A549 (cell line): Measurements from ENCODE around the gene VTA1. TPM values are rescaled to one million over a fixed set of nuclear protein-coding genes. Genes with fewer than 3 reads are reported as not detected.

Experiments used
- ATAC-seq, 2 experiments: fragments of 200-7000 bp in 1 of 2; fragments of >200 bp in 1 of 2; cut with Nextera tagmentation in 1 of 2; cut with Tn5 transposase in 1 of 2; 3 replicates each; pipeline versions ENCODE4 v1.8.0 to v1.9.1; 2018 to 2020; ENCODE audit warnings: mild to moderate bottlenecking in 1 of 2, moderate library complexity in 1 of 2
- CTCF ChIA-PET: fragments of 300-600 bp; sonication (Branson Sonifier 250); formaldehyde crosslinking; extraction: SDS; loops from one replicate; lab custom pipeline; 2021; ENCODE audit warnings: antibody characterized with exemption, inconsistent platforms; lab: Yijun Ruan, JAX
- POLR2A ChIA-PET: fragments of 350-600 bp; formaldehyde crosslinking; extraction: SDS; loops from one replicate; lab custom pipeline; 2021; ENCODE audit warnings: antibody characterized with exemption, inconsistent platforms; lab: Yijun Ruan, JAX
- DNase-seq, 2 experiments: peaks; one replicate each; pipeline versions ENCODE4 v3.0.0 to v3.0.0-alpha.2; 2011 to 2016; ENCODE audit warnings: low read depth in 1 of 2, low spot score in 1 of 2
- FAIRE-seq: peaks from 2 replicates; lab custom pipeline; 2011; peaks lifted over from hg19 to GRCh38; lab: Jason Lieb, UNC
- H3K27ac ChIP-seq, 2 experiments: fragments of >200 bp; sonication (Bioruptor Twin); formaldehyde crosslinking; 3 replicates each; pipeline ENCODE4 v1.5.1; 2016 to 2017
- H3K4me1 ChIP-seq: fragments of >200 bp; sonication (Bioruptor Twin); formaldehyde crosslinking; 3 replicates; pipeline ENCODE4 v1.6.1; 2016
- H3K4me2 ChIP-seq: fragments of >200 bp; sonication (Bioruptor Twin); formaldehyde crosslinking; 3 replicates; pipeline ENCODE4 v1.6.1; 2016
- H3K4me3 ChIP-seq: fragments of >200 bp; sonication (Bioruptor Twin); formaldehyde crosslinking; 3 replicates; pipeline ENCODE4 v1.5.1; 2016
- H3K9me3 ChIP-seq: fragments of >200 bp; sonication (Bioruptor Twin); formaldehyde crosslinking; 3 replicates; pipeline ENCODE4 v1.6.1; 2016
- CEBPB ChIP-seq, 2 experiments: fragments of >200 bp in 1 of 2; sonication (Bioruptor Twin) in 1 of 2; formaldehyde crosslinking in 1 of 2; IDR thresholded peaks; 2 replicates each; pipeline ENCODE4 v1.6.1; 2012 to 2016
- CHD2 ChIP-seq: fragments of 150-350 bp; IDR thresholded peaks from 2 replicates; pipeline ENCODE4 v1.6.1; 2014; ENCODE audit warnings: low read length; ENCODE audit not compliant: partially characterized antibody
- EHF ChIP-seq: fragments of 250-450 bp; sonication (Bioruptor Pico); IDR thresholded peaks from 2 replicates; pipeline ENCODE4 v1.5.0; 2020; ENCODE audit warnings: mild to moderate bottlenecking
- EP300 ChIP-seq, 2 experiments: fragments of >200 bp; sonication (Bioruptor Twin); formaldehyde crosslinking; IDR thresholded peaks; 2 replicates in 1 of 2; 3 replicates in 1 of 2; pipeline ENCODE4 v1.6.1; 2016 to 2017
- ESRRA ChIP-seq: fragments of 150-350 bp; IDR thresholded peaks from 2 replicates; pipeline ENCODE4 v1.6.1; 2014; ENCODE audit warnings: mild to moderate bottlenecking, low read length, borderline replicate concordance
- FOSB ChIP-seq: fragments of 250-450 bp; sonication (Bioruptor Pico); IDR thresholded peaks from 2 replicates; pipeline ENCODE4 v1.5.0; 2020; ENCODE audit warnings: mild to moderate bottlenecking, moderate library complexity
- FOXS1 ChIP-seq: fragments of 250-450 bp; sonication (Bioruptor Pico); IDR thresholded peaks from 2 replicates; pipeline ENCODE4 v1.5.0; 2020; ENCODE audit warnings: mild to moderate bottlenecking, moderate library complexity
- HDAC2 ChIP-seq: fragments of 200-600 bp; sonication (generic); IDR thresholded peaks from 2 replicates; pipeline ENCODE4 v1.6.1; 2016
- HOXA7 ChIP-seq: fragments of 250-450 bp; sonication (Bioruptor Pico); IDR thresholded peaks from 2 replicates; pipeline ENCODE4 v1.5.0; 2020; ENCODE audit warnings: mild to moderate bottlenecking, moderate library complexity
- JUN ChIP-seq, 2 experiments: fragments of >200 bp; sonication (Bioruptor Twin); formaldehyde crosslinking; IDR thresholded peaks; 2 replicates in 1 of 2; 3 replicates in 1 of 2; pipeline ENCODE4 v1.6.1; 2016 to 2017
- JUNB ChIP-seq: fragments of >200 bp; sonication (Bioruptor Twin); formaldehyde crosslinking; IDR thresholded peaks from 2 replicates; pipeline ENCODE4 v1.6.1; 2016
- KDM1A ChIP-seq: fragments of 200-600 bp; sonication (generic); IDR thresholded peaks from 2 replicates; pipeline ENCODE4 v1.6.1; 2016; ENCODE audit warnings: low read depth, mild to moderate bottlenecking
- MYC ChIP-seq: IDR thresholded peaks from 2 replicates; pipeline ENCODE4 v1.6.1; 2012; ENCODE audit warnings: mild to moderate bottlenecking, inconsistent platforms, low read length, improper control_type of control experiment, borderline replicate concordance
- NFE2L2 ChIP-seq: fragments of 150-350 bp; conservative IDR thresholded peaks from 2 replicates; pipeline ENCODE4 v1.6.1; 2014; ENCODE audit warnings: low read length
- NPAS2 ChIP-seq: fragments of 250-450 bp; sonication (Bioruptor Pico); IDR thresholded peaks from 2 replicates; pipeline ENCODE4 v1.8.0; 2022; ENCODE audit warnings: mild to moderate bottlenecking, moderate library complexity, borderline replicate concordance
- RAD21 ChIP-seq, 2 experiments: fragments of >200 bp in 1 of 2; sonication (Bioruptor Twin) in 1 of 2; formaldehyde crosslinking in 1 of 2; IDR thresholded peaks in 1 of 2; conservative IDR thresholded peaks in 1 of 2; 2 replicates in 1 of 2; 3 replicates in 1 of 2; pipeline ENCODE4 v1.6.1; 2012 to 2018; ENCODE audit warnings: inconsistent platforms in 1 of 2
- RARB ChIP-seq: fragments of 250-450 bp; sonication (Bioruptor Pico); IDR thresholded peaks from 2 replicates; pipeline ENCODE4 v1.8.0; 2021; ENCODE audit warnings: mild to moderate bottlenecking, moderate library complexity
- RCOR1 ChIP-seq: fragments of 150-350 bp; IDR thresholded peaks from 2 replicates; pipeline ENCODE4 v1.6.1; 2014; ENCODE audit warnings: antibody characterized with exemption, low read length, low read depth
- RFX5 ChIP-seq: fragments of 450-650 bp; IDR thresholded peaks from 2 replicates; pipeline ENCODE4 v1.7.1; 2014; ENCODE audit warnings: antibody characterized with exemption, mild to moderate bottlenecking, moderate library complexity
- RNF2 ChIP-seq: fragments of 200-600 bp; sonication (generic); IDR thresholded peaks from 2 replicates; pipeline ENCODE4 v1.6.1; 2016; ENCODE audit warnings: low read depth, mild to moderate bottlenecking, antibody characterized with exemption, moderate library complexity, borderline replicate concordance
- TP53 ChIP-seq: fragments of 250-450 bp; sonication (Bioruptor Pico); IDR thresholded peaks from 2 replicates; pipeline ENCODE4 v1.5.0; 2021; ENCODE audit warnings: mild to moderate bottlenecking, moderate library complexity
- ZC3H11A ChIP-seq: fragments of 450-650 bp; IDR thresholded peaks from 2 replicates; pipeline ENCODE4 v1.6.1; 2014; ENCODE audit warnings: antibody characterized with exemption, mild to moderate bottlenecking
- ZNF302 ChIP-seq: fragments of 250-450 bp; sonication (Bioruptor Pico); IDR thresholded peaks from 2 replicates; pipeline ENCODE4 v1.9.0; 2021; ENCODE audit warnings: inconsistent platforms, mild to moderate bottlenecking, moderate library complexity
- ZSCAN20 ChIP-seq: fragments of 250-450 bp; sonication (Bioruptor Pico); IDR thresholded peaks from 2 replicates; pipeline ENCODE4 v1.8.0; 2022; ENCODE audit warnings: mild to moderate bottlenecking, moderate library complexity
- WGBS: methylation state at CpG from one replicate; pipeline ENCODE4 v1.1.6; 2017; ENCODE audit errors: missing lambda C conversion rate; 5-methylcytosine and 5-hydroxymethylcytosine counted together
- polyA plus RNA-seq, 4 experiments: library from polyadenylated mRNA; depleted of rRNA in 3 of 4; stranded (reverse); fragments of >200 nt; fragmentation: RNase III in 1 of 4; extraction: RNeasy Plus Mini Kit Qiagen cat#74134 plus additional on column Dnase treatment in 1 of 4; gene quantifications; 2 replicates in 3 of 4; 3 replicates in 1 of 4; pipeline ENCODE4 v1.2.3, GENCODE V29; 2011 to 2017
- TF ChIP-seq, protein P1 (sequence below): fragments of >200 bp; sonication (Bioruptor Twin); formaldehyde crosslinking; IDR thresholded peaks from 3 replicates; pipeline ENCODE4 v1.5.1; 2016
- TF ChIP-seq, protein P2 (sequence below): IDR thresholded peaks from 2 replicates; pipeline ENCODE4 v1.6.1; 2012
- TF ChIP-seq, protein P3 (sequence below): fragments of >200 bp; sonication (Bioruptor Twin); formaldehyde crosslinking; IDR thresholded peaks from 2 replicates; pipeline ENCODE4 v1.6.1; 2016
- TF ChIP-seq, protein P4 (sequence below): IDR thresholded peaks from 2 replicates; pipeline ENCODE4 v1.6.1; 2012; ENCODE audit warnings: low read depth, borderline replicate concordance
- TF ChIP-seq, protein P5 (sequence below): fragments of 250-450 bp; sonication (Bioruptor Pico); IDR thresholded peaks from 2 replicates; pipeline ENCODE4 v1.5.0; 2021; ENCODE audit warnings: mild to moderate bottlenecking, moderate library complexity, borderline replicate concordance

VTA1 gene
- polyA plus RNA-seq, 2 of the 4 experiments (the other 2 are of a cell fraction) = 44.3 to 88.0 TPM

DNA sequence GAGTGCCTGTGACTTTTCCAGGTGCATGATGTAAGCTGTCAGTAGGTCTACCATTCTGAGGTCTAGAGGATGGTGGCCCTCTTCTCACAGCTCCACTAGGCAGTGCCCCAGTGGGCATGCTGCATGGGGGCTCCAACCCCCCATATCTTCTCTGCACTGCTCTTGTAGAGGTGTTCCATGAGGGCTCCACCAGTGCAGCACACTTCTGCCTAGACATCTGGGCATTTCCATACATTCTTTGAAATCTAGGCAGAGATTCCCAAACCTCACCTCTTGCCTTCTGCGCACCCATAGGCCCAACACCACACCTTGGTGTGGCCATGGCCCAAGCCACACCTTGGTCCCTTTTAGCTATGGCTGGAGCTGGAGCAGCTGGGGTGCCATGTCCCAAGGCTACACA, 66.3 kb downstream of the VTA1 start:
- Histone ChIP-seq H3K4me2 (no peak overlapping the region), H3K4me3 (no peak overlapping the region)
- TF ChIP-seq, protein P1, sequence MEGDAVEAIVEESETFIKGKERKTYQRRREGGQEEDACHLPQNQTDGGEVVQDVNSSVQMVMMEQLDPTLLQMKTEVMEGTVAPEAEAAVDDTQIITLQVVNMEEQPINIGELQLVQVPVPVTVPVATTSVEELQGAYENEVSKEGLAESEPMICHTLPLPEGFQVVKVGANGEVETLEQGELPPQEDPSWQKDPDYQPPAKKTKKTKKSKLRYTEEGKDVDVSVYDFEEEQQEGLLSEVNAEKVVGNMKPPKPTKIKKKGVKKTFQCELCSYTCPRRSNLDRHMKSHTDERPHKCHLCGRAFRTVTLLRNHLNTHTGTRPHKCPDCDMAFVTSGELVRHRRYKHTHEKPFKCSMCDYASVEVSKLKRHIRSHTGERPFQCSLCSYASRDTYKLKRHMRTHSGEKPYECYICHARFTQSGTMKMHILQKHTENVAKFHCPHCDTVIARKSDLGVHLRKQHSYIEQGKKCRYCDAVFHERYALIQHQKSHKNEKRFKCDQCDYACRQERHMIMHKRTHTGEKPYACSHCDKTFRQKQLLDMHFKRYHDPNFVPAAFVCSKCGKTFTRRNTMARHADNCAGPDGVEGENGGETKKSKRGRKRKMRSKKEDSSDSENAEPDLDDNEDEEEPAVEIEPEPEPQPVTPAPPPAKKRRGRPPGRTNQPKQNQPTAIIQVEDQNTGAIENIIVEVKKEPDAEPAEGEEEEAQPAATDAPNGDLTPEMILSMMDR = no peak
- TF ChIP-seq RAD21 (conservative IDR thresholded peaks at IDR 0.05 in 1 of 2, IDR thresholded peaks at IDR 0.05 in 1 of 2) (no peak), JUN (IDR thresholded peaks at IDR 0.05) (no peak), EP300 (IDR thresholded peaks at IDR 0.05) (no peak), ESRRA (no peak), ZNF302 (CRISPR knock-in tag) (no peak), JUNB (no peak), NPAS2 (CRISPR knock-in tag) (no peak)
- TF ChIP-seq, protein P2, sequence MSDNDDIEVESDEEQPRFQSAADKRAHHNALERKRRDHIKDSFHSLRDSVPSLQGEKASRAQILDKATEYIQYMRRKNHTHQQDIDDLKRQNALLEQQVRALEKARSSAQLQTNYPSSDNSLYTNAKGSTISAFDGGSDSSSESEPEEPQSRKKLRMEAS = no peak
- TF ChIP-seq, all 56 proteins: peak for 0
- Histone ChIP-seq H3K4me1 (no peaks in the 10 kb centered on the region), H3K9me3 (peaks cover 13% of the 10 kb centered on the region; the same call in 2 of the 3 replicates), H3K27ac (no peak overlapping the region)
- ChIA-PET POLR2A (no interaction called here), CTCF (interaction anchor here (0.9 kb wide), 1 partner anchor 17 kb away, joined by 3 read pairs; no protein-coding TSS in a partner anchor)
- ATAC-seq = no peak
- peak in 1 of 2 experiments; percentile 4 for DNase-seq
- 100% methylated on average over 1 of the region's 1 CpG for WGBS
- FAIRE-seq = no peak

DNA sequence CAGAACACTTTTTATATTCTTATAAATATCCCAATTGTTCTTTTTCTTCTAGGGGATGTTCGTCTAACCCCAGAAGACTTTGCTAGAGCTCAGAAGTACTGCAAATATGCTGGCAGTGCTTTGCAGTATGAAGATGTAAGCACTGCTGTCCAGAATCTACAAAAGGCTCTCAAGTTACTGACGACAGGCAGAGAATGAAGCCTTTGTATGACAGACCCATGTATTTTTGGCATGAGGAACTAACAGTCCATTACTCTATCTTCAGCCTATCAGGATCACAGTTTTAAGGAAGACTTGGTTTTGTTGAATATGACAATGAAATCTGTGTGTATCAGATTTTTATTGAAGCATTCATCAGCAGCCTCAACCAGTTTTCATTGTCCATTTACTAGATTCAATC, 71.4 kb downstream of the VTA1 start:
- CTCF ChIA-PET = no interaction called here
- Histone ChIP-seq H3K4me3 (no peak overlapping the region), H3K4me2 (no peak overlapping the region), H3K27ac (no peak overlapping the region), H3K9me3 (peaks cover 3% of the 10 kb centered on the region; the same call in 1 of the 3 replicates), H3K4me1 (no peaks in the 10 kb centered on the region)
- FAIRE-seq = no peak
- ATAC-seq = no peak
- no peak for DNase-seq
- POLR2A ChIA-PET = no interaction called here
- TF ChIP-seq ZC3H11A (no peak), CEBPB (IDR thresholded peaks at IDR 0.05) (no peak), CHD2 (no peak), NFE2L2 (no peak), RFX5 (no peak), HOXA7 (no peak), FOSB (CRISPR knock-in tag) (no peak), ZNF302 (CRISPR knock-in tag) (no peak), RCOR1 (no peak), RARB (CRISPR knock-in tag) (no peak)
- TF ChIP-seq, protein P3, sequence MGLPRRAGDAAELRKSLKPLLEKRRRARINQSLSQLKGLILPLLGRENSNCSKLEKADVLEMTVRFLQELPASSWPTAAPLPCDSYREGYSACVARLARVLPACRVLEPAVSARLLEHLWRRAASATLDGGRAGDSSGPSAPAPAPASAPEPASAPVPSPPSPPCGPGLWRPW = no peak
- TF ChIP-seq, protein P2 = no peak
- TF ChIP-seq, protein P4, sequence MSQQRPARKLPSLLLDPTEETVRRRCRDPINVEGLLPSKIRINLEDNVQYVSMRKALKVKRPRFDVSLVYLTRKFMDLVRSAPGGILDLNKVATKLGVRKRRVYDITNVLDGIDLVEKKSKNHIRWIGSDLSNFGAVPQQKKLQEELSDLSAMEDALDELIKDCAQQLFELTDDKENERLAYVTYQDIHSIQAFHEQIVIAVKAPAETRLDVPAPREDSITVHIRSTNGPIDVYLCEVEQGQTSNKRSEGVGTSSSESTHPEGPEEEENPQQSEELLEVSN = no peak
- 94% methylated on average over 2 of the region's 2 CpGs for WGBS

DNA sequence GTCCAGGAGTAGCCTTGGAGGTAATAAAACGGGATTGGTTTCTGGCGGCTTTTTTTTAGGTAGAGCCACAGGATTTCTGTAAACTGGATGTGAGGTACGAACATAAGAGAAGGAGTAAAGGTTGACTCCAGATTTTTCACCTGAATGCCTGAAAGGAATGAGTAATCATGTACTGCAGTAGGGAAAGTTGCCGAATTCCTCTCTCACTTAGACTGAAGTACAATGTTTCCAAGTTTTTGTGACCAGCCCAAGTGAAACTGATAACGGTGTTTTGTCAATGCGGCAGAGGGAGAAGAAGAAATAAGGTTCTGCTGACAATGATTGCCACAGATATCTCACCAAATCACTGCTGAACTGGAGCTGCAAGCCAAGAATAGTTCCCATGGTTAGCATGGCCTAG, 75.0 kb downstream of the VTA1 start:
- Histone ChIP-seq H3K9me3 (no peaks in the 10 kb centered on the region), H3K4me3 (no peak overlapping the region), H3K4me1 (no peaks in the 10 kb centered on the region), H3K27ac (no peak overlapping the region), H3K4me2 (no peak overlapping the region)
- CTCF ChIA-PET = no interaction called here
- DNase-seq = no peak
- no peak for FAIRE-seq
- POLR2A ChIA-PET = no interaction called here
- no peak for ATAC-seq
- 96% methylated on average over 6 of the region's 6 CpGs for WGBS
- TF ChIP-seq FOXS1 (CRISPR knock-in tag) = no peak
- TF ChIP-seq ZSCAN20 = no peak
- no peak for TF ChIP-seq EHF (CRISPR knock-in tag)
- no peak for TF ChIP-seq HDAC2
- TF ChIP-seq, protein P5, sequence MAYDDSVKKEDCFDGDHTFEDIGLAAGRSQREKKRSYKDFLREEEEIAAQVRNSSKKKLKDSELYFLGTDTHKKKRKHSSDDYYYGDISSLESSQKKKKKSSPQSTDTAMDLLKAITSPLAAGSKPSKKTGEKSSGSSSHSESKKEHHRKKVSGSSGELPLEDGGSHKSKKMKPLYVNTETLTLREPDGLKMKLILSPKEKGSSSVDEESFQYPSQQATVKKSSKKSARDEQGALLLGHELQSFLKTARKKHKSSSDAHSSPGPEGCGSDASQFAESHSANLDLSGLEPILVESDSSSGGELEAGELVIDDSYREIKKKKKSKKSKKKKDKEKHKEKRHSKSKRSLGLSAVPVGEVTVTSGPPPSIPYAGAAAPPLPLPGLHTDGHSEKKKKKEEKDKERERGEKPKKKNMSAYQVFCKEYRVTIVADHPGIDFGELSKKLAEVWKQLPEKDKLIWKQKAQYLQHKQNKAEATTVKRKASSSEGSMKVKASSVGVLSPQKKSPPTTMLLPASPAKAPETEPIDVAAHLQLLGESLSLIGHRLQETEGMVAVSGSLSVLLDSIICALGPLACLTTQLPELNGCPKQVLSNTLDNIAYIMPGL (CRISPR knock-in tag) = no peak
- TF ChIP-seq TP53 (CRISPR knock-in tag) = no peak
- no peak for TF ChIP-seq MYC
- TF ChIP-seq RARB (CRISPR knock-in tag) = no peak
- no peak for TF ChIP-seq KDM1A
- no peak for TF ChIP-seq ZNF302 (CRISPR knock-in tag)
- TF ChIP-seq, protein P4 = no peak
- TF ChIP-seq RFX5 = no peak
- TF ChIP-seq RNF2 = no peak
